HG03460 (cell line): Measurements from ENCODE around the gene ETFDH.
"Not testable (repeated sequence)": the region's sequence is repeated elsewhere in the genome, so short reads cannot be mapped to it uniquely, and the experiment has no call there.

Experiments
- ATAC-seq: cut with Tn5 transposase; IDR thresholded peaks from one replicate; pipeline ENCODE4 v1.9.1; 2021; ENCODE audit not compliant: unreplicated experiment

The ETFDH gene

GRCh38 chr4:158671915-158672806, at the start of gene ETFDH:
ETFDH (plus strand) TSS chr4:158672296; CDS start chr4:158672457, 161 bp downstream.
- ATAC-seq: peak; percentile 85

GRCh38 chr4:158624889-158625478, 47.1 kb upstream of the ETFDH start:
- peak; percentile 92 for ATAC-seq

GRCh38 chr4:158625544-158625943, 46.6 kb upstream of the ETFDH start:
- no peak for ATAC-seq

- ATAC-seq: no peak
Measured at GRCh38 chr4:158630893-158631292, 41.2 kb upstream of the ETFDH start.

GRCh38 chr4:158636619-158637018, 35.5 kb upstream of the ETFDH start:
- no peak for ATAC-seq

GRCh38 chr4:158644356-158644755, 27.7 kb upstream of the ETFDH start:
- ATAC-seq: no peak

GRCh38 chr4:158644760-158645159, 27.3 kb upstream of the ETFDH start:
- ATAC-seq: no peak

- no peak for ATAC-seq
Measured at GRCh38 chr4:158649111-158649680, 22.9 kb upstream of the ETFDH start.

GRCh38 chr4:158652920-158653319, 19.2 kb upstream of the ETFDH start:
- ATAC-seq: no peak

- no peak for ATAC-seq
Measured at GRCh38 chr4:158656439-158656838, 15.7 kb upstream of the ETFDH start.

GRCh38 chr4:158657291-158657690, 14.8 kb upstream of the ETFDH start:
- ATAC-seq: no peak

GRCh38 chr4:158663255-158663654, 8.8 kb upstream of the ETFDH start:
- ATAC-seq: not testable (repeated sequence)

GRCh38 chr4:158663707-158664625, 8.1 kb upstream of the ETFDH start:
- ATAC-seq: not testable (repeated sequence)

- no peak for ATAC-seq
Measured at GRCh38 chr4:158664806-158665205, 7.3 kb upstream of the ETFDH start.

- no peak for ATAC-seq
Measured at GRCh38 chr4:158666892-158667291, 5.2 kb upstream of the ETFDH start.

- no peak for ATAC-seq
Measured at GRCh38 chr4:158667651-158668198, 4.4 kb upstream of the ETFDH start.

- ATAC-seq: no peak
Measured at GRCh38 chr4:158669310-158669709, 2.8 kb upstream of the ETFDH start.

- ATAC-seq: peak; percentile 27
Measured at GRCh38 chr4:158670975-158671664, 976 bp upstream of the ETFDH start.

- ATAC-seq: no peak
Measured at GRCh38 chr4:158671665-158671914, 506 bp upstream of the ETFDH start, which contains the start of gene C4orf46. C4orf46 (minus strand) TSS chr4:158671887; CDS start chr4:158671801, 86 bp downstream.

- no peak for ATAC-seq
Measured at GRCh38 chr4:158673633-158674032, 1.5 kb downstream of the ETFDH start.
